Psoas muscle (tissue), 8 donors: ENCODE data around the gene FTCD. TPM values are rescaled to one million over a fixed set of nuclear protein-coding genes. Genes with fewer than 3 reads are reported as not detected.
A peak's percentile ranks its signal among the peaks of the same experiment; 100 is the strongest.

Source experiments
- ATAC-seq, 4 donors: fragments of 200-7000 bp; cut with Tn5 transposase; one replicate each; pipeline ENCODE4 v1.9.1; 2020; ENCODE audit warnings: moderate library complexity in 3 of 4, mild to moderate bottlenecking in 2 of 4
- DNase-seq, 2 donors: peaks; one replicate each; pipeline ENCODE4 v3.0.0-alpha.2; 2020
- H3K27ac ChIP-seq: fragments of 200-600 bp; one replicate; pipeline ENCODE4 v1.8.0; 2022
- H3K27me3 ChIP-seq, 3 donors: fragments of 200-600 bp in 1 of 3; one replicate each; pipeline versions ENCODE4 v1.6.1 to v1.8.0; 2013 to 2022; ENCODE audit warnings: low read length in 2 of 3, mild to moderate bottlenecking in 2 of 3, moderate library complexity in 1 of 3; ENCODE audit not compliant: insufficient read depth in 3 of 3
- H3K36me3 ChIP-seq, 2 donors: fragments of 200-600 bp in 1 of 2; one replicate each; pipeline versions ENCODE4 v1.6.1 to v1.8.0; 2013 to 2022; ENCODE audit warnings: low read depth in 1 of 2, mild to moderate bottlenecking in 1 of 2, moderate library complexity in 1 of 2; ENCODE audit not compliant: insufficient read depth in 1 of 2
- H3K4me1 ChIP-seq: fragments of 200-600 bp; one replicate; pipeline ENCODE4 v1.8.0; 2022
- H3K4me3 ChIP-seq: fragments of 200-600 bp; one replicate; pipeline ENCODE4 v1.8.0; 2022; ENCODE audit warnings: mild to moderate bottlenecking
- H3K9me3 ChIP-seq: fragments of 200-600 bp; one replicate; pipeline ENCODE4 v1.8.0; 2022
- WGBS, 3 donors: extraction: QIAGEN DNeasy Blood & Tissue Kit; methylation state at CpG; one replicate each; pipeline versions ENCODE4 v1.1.6 to v1.1.7; 2013; 5-methylcytosine and 5-hydroxymethylcytosine counted together
- intact Hi-C, 2 donors: fragments of 100-400 bp; cut with DNase I; formaldehyde crosslinking; loops; one replicate each; pipeline versions ENCODE4 v1.11.0 to v1.14.2; 2022
- polyA plus RNA-seq, 3 donors: library from polyadenylated mRNA; stranded (reverse); fragments of 200-250 nt; gene quantifications; one replicate each; pipeline ENCODE4 v1.2.3, GENCODE V29; 2013
- total RNA-seq, 4 donors: library from RNA; stranded (reverse); fragmentation: NEBNext Ultra II Directional in 2 of 4; extraction: Animal tissue kit (Norgen Biotek cat#: 25700) in 2 of 4; gene quantifications; one replicate each; pipeline versions ENCODE4 v1.2.1 to v1.2.4, GENCODE V29; 2021 to 2023
- TF ChIP-seq, protein P1 (sequence below): fragments of 200-600 bp; IDR thresholded peaks from one replicate; pipeline ENCODE4 v1.8.0; 2022; ENCODE audit warnings: antibody characterized with exemption
- donor health status: healthy with polysubstance abuse.
- donor health status: DM: no; HTN: no; CAD: no; lungs with moderate emphysema.
- donor health status: Bipolar disorder and iron deficiency.
- donor health status: healthy.
- donor health status: DM: yes; HTN: yes; CAD: no.
- donor health status: DM: no; HTN: no; CAD: no.
- donor health status: DM: no; HTN: no; CAD: no.
- donor health status: DM: yes; HTN: yes; CAD: no.

FTCD gene
- total and polyA plus RNA-seq, 7 donors, result 0.03 to 2.0 (median 0.13) TPM; not detected in 3

DNA sequence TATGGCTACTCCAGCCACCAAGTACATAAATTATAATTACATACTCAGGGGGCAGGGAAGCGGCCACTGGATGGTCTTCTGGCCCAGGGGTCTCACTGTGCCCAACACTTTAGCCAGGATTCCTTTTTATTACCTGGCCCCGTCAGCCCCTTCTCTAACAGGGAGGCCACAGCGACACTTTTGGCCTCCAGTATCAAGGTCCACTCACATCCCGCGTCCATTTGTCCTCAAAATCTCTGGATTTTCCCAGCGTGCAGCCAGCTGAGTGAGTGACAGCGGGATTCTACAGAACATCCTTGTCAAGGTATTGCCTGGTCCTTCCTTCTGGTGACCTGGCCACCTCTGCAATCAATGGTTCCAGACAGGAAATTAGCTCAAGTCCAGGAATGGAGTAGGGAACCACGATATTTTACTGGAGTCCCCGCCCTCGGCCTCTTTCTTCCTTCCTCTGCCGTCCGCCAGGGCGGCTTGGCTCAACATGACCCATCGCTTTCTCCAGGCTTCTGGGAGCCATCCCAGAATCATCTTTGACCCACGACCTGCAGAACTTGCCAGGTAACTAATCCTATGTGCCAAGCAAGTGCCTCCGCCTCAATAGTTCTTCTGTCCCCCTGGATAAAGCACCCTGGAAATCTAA is 60.2 kb downstream of the FTCD start:
- TF ChIP-seq, protein P1, sequence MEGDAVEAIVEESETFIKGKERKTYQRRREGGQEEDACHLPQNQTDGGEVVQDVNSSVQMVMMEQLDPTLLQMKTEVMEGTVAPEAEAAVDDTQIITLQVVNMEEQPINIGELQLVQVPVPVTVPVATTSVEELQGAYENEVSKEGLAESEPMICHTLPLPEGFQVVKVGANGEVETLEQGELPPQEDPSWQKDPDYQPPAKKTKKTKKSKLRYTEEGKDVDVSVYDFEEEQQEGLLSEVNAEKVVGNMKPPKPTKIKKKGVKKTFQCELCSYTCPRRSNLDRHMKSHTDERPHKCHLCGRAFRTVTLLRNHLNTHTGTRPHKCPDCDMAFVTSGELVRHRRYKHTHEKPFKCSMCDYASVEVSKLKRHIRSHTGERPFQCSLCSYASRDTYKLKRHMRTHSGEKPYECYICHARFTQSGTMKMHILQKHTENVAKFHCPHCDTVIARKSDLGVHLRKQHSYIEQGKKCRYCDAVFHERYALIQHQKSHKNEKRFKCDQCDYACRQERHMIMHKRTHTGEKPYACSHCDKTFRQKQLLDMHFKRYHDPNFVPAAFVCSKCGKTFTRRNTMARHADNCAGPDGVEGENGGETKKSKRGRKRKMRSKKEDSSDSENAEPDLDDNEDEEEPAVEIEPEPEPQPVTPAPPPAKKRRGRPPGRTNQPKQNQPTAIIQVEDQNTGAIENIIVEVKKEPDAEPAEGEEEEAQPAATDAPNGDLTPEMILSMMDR, result no peak
- intact Hi-C loops, result no loop called here
- WGBS, 3 donors, result 64 to 76% (median 73%) methylated on average over 16 of the region's 16 CpGs
- peaks cover 0 to 39% (median 13%) of the 10 kb centered on the region in 3 donors for H3K27me3 ChIP-seq
- no peak overlapping the region for H3K4me3 ChIP-seq
- H3K9me3 ChIP-seq, result no peaks in the 10 kb centered on the region
- DNase-seq (peak; percentile 33 to 44), ATAC-seq (no peak)
- no peak overlapping the region for H3K27ac ChIP-seq
- no peaks in the 10 kb centered on the region for H3K36me3 ChIP-seq
- peaks cover 6% of the 10 kb centered on the region for H3K4me1 ChIP-seq

DNA sequence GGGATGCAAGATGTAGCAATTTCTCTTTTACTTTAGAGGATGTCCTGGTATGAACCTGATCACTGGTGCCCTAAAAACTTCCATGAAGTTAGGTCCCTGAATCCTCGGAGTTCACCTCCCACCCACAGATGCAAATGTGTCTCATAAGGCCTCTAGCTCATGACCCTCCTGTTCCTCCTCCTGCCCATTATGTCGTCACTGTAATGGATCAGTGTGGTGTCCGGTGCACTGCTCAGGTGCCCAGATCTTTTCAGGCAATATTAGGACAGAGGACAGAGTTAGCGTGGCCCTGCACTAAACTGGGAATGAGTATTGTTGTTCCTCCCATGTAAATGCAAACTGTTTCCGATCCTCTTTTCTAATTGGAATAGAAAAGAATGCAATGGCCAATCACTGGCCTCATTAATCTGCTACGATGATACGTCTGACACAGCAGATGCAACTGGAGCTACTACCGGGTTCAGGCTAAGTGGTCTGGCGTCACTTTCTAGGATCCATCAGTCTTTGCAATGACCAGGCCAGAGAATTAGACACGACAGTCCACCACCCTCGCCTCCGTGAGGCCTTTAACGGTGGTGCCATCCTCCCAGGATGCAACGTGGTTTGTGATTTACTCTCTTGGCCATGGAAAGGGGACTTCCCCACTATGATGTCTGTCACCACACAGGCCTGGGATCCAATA is 60.8 kb downstream of the FTCD start:
- TF ChIP-seq, protein P1, result no peak
- 73 to 83% (median 77%) methylated on average over 14 of the region's 14 CpGs for WGBS, 3 donors
- peaks cover 6% of the 10 kb centered on the region for H3K4me1 ChIP-seq
- no peak overlapping the region for H3K27ac ChIP-seq
- no peaks in the 10 kb centered on the region for H3K36me3 ChIP-seq
- no peaks in the 10 kb centered on the region for H3K9me3 ChIP-seq
- DNase-seq (no peak), ATAC-seq (no peak)
- peaks cover 0 to 33% (median 11%) of the 10 kb centered on the region in 3 donors for H3K27me3 ChIP-seq
- H3K4me3 ChIP-seq, result no peak overlapping the region
- intact Hi-C loops, result no loop called here

DNA sequence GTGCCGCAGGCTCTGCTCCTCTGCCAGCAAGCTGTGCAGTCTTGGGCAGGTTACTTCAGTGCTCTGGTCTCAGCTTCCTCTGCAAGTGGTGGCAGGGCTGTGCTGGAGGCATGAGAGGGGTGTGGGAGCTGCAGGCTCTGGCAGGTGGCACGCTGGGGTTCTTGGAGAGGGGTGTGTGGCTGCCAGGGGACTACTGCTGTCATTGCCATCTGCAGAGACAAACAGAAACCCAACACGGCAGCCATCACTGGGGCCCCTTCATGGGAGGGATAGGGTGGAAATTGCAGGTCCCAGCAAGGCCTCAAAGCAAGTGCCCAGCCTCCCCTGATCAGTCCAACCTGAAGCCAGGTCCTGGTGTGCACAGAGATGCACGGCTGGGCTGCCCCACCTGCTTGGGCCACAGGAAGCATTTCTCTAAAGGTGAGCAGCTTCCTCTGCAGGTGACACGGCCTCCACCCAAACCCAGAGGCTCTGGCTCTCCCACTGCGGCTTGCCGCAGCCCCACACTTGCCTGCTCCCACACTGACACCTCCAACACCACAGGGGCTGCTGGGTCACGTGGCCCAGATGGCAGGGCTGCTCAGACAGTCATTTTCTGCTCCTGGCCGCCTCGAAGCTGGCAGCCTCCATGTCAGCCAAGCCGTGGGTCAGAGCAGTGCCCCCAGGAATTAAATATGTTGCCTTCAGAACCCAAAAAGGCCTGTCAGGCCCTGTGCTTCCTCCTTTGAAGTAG is 61.5 kb downstream of the FTCD start:
- TF ChIP-seq, protein P1, result no peak
- ATAC-seq, result no peak
- intact Hi-C loops, result no loop called here

DNA sequence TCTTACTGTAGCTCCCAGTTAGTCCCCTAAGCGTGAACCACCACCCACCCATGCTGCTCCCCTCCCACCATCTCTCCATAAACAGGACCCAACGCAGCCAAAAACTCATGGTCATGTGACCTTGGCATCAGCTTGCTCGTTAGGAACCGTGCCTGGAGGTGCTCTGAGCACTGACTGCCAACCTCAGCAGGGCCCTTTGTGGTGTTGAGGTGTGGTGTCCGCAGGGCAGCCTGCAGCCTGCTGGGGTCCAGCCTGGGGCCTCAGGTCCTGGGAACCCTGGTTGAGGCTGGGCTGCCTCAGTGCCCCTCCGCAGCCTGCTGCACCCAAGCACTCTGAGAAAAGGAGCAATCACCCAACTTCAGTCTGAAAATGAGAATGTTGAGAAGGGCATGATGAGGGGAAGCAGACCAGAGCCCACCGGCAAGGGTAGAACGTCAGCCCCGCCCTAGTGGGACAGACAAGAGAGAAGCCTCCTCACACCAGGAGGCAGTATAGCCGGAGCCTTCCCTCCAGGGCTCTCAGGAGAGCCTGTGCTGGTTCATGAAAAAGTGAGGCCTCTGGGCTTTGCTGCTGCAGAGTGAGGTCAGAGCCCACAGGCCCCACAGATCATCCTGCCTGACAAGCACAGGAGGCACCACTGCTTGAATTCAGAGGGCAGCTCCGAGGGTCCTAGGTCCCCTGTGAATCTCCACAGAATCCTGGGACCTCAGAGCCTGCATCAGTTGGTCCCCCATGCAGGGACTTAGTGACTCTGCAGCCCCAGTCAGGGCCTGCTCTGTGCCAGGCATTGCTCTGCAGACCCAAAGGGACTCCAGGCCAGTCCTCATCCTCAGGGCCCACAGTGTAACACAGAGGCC is 62.3 kb downstream of the FTCD start:
- H3K9me3 ChIP-seq, result peaks cover 6% of the 10 kb centered on the region
- peaks cover 0 to 18% (median 4%) of the 10 kb centered on the region in 3 donors for H3K27me3 ChIP-seq
- peak overlapping the region; percentile 61 for H3K27ac ChIP-seq
- no peaks in the 10 kb centered on the region for H3K36me3 ChIP-seq
- peaks cover 6% of the 10 kb centered on the region for H3K4me1 ChIP-seq
- DNase-seq (peak in 1 of 2 donors; percentile 36), ATAC-seq (peak in 2 of 4 donors; percentile 7 to 26)
- no peak overlapping the region for H3K4me3 ChIP-seq
- 64 to 74% (median 65%) methylated on average over 11 of the region's 11 CpGs for WGBS, 3 donors
- TF ChIP-seq, protein P1, result no peak
- intact Hi-C loops, result no loop called here

More for the DNA sequence above, 61.5 kb downstream of the FTCD start:
- no peaks in the 10 kb centered on the region for H3K9me3 ChIP-seq
- WGBS, 3 donors, result 66 to 76% (median 73%) methylated on average over 11 of the region's 11 CpGs
- peaks cover 0 to 26% (median 7%) of the 10 kb centered on the region in 3 donors for H3K27me3 ChIP-seq
- peak in 1 of 2 donors; percentile 49 for DNase-seq
- no peaks in the 10 kb centered on the region for H3K36me3 ChIP-seq
- H3K4me3 ChIP-seq, result no peak overlapping the region
- peaks cover 6% of the 10 kb centered on the region for H3K4me1 ChIP-seq
- no peak overlapping the region for H3K27ac ChIP-seq
